ENCODE data around the gene ACVR1C.

GRCh38 chr2:157620956-157621355 is 7.7 kb downstream of the ACVR1C start:
- TF ChIP-seq CTCF (IDR thresholded peaks at IDR 0.05) (no peak), EP300 (IDR thresholded peaks at IDR 0.05) (no peak), POLR2A (IDR thresholded peaks at IDR 0.05) (no peak)
